ENCODE measurements around the gene PTBP1.
"Not testable (repeated sequence)": the region's sequence is repeated elsewhere in the genome, so short reads cannot be mapped to it uniquely, and the experiment has no call there.

The PTBP1 gene

GRCh38 chr19:811506-812048, 14.3 kb downstream of the PTBP1 start:
- no peak for DNase-seq

DNA sequence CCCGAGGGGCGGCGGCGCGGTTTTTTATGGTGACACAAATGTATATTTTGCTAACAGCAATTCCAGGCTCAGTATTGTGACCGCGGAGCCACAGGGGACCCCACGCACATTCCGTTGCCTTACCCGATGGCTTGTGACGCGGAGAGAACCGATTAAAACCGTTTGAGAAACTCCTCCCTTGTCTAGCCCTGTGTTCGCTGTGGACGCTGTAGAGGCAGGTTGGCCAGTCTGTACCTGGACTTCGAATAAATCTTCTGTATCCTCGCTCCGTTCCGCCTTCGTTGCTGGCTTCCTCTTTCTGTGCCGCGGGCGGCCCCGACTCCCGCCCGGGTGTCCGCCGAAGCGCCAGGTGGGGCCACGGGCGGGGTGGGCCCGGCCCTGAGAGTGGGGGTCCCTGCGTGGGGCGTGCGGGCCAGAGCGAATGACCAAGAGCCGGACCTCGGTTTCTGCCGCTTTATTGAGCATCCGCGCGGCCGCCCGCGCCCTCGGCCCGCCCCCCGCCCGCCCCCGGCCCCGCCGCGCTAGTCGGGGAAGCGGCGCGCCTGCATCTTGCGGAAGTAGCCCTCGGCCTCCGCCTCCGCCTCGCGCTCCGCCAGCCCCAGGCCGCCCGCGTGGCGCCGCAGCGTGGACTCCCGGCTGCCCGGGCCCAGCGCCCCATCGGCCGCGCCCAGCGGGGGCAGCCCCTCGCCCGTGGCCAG, 14.9 kb downstream of the PTBP1 start:
- no peak for DNase-seq

GRCh38 chr19:812747-813218, 15.5 kb downstream of the PTBP1 start:
- DNase-seq: no peak

DNA sequence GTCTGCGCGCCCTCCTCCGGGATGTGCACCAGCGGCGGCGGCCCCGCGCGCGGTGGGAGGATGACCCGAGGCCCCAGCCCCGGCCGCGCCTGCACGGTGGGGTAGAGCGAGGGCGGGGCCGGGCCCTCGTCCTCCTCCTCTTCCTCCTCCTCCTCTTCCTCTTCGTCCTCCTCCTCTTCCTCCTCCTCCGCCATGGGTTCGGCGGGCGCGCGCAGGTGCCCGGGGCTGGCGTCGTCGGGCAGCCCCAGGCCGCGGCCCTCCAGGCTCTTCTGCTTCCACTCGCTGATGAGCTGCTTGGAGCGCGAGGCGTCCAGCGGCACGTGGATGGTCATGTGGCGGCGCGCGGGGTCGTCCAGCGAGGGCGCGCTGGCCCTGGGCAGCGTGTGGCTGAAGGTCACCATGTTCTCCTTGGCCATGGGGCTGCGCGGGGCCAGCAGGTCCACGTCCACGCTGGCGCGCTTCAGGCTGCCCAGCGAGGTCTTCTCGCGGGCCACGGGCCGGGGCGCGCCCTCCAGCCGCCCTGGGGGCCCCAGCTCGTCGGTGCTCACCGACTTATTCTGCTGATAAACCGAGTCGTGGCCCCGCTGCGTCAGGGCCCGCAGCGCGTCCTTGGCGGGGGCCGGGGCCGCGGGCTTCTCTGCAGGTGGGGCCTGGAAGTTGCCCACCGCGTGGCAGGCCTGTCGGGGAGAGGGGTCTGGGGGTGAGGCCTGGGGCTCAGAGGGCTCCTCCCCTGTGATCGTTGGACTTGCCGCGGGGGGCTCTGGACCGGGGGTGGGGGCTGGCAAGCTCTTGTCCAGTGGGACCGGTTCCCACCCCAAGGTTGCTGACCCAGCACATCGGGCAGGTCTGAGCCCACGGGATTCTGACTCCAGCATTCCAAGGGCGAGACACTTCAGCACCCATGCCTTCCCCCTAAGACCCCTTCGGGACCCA, 16.2 kb downstream of the PTBP1 start:
- DNase-seq: no peak

DNA sequence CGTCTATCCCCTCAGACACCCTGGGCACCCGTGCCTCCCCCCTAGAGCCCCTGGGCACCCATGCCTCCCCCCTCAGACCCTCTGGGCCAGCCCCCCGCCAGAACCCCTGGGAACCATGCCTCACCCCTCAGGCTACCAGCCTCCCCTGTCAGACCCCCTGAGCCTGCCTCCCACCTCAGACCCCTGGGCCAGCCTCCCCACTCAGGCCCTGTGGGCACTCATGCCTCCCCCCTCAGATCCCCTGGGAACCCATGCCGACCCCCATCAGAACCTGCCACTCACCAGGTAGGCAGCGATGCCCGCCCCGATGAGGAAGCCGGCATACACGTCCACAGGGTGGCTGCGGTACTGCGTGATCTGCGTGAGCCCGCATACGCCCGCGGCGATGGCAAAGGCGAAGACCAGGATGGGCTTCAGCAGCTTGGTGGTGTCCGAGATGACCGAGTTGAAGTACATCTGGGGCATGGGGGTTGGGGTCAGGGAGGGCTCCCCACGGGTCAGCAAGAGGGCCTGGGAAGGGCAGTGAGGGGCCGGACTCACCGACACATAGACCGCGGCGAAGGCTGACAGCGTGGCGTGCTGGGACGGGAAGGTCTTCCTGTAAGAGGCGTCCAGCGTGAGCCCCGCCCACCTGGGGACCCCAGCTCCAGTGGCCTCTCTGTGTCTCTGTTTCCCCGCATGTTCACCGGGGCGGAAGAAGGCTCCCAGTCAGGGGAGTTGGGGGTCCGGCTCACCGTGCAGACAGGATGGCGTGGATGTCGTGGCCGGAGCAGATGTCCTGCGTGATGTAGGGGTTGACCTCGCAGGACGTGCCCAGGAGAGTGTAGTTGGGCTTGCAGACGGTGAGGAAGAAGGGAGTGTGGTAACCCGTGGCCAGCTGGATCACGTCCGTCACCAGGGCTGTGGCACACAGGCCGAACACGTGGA, 17.2 kb downstream of the PTBP1 start:
- no peak for DNase-seq

GRCh38 chr19:815079-815774, 18.0 kb downstream of the PTBP1 start:
- DNase-seq: no peak

DNA sequence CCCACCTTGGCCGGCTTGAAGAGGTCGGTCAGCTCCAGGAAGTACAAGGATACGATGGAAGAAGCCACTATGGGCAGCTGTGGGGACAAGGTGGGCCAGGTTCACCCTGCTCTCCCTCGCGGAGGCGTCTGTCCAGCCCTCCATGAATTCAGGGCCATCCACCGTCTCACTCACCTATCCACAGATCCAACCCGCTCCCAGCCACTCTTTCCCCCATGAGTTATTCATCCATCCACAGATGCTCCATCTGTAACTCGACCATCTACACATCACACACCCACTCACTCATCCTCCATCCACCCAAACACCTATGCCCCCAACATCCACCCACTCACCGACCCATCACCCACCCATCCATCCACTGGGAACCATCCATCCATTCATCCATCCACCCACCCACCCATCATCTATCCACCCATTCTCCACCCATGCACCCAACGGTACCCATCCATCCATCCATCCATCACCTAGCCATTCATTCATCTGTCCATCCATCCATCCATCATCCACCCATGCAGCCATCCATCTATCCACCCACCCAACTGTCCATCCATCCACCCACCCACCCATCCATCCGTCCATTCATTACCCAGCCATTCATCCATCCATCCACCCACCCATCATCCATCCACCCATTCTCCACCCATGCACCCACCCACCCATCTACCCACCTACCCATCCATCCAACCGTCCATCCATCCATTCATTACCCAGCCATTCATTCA, 18.7 kb downstream of the PTBP1 start:
- DNase-seq: no peak

DNA sequence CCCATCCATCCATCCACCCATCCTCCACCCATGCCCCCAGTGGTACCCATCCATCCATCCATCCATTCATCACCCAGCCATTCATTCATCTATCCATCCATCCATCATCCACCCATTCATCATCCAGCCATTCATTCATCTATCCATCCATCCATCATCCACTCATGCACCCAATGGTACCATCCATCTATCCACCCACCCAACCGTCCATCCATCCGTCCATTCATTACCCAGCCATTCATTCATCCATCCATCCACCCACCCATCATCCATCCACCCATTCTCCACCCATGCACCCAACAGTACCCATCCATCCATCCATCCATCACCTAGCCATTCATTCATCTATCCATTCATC, 19.2 kb downstream of the PTBP1 start:
- DNase-seq: no peak

GRCh38 chr19:820212-820611, 23.0 kb downstream of the PTBP1 start:
- DNase-seq: not testable (repeated sequence)

GRCh38 chr19:821231-821824, 24.1 kb downstream of the PTBP1 start:
- no peak for DNase-seq

GRCh38 chr19:821825-822503, 24.7 kb downstream of the PTBP1 start, which contains the start of gene PLPPR3:
Gene PLPPR3, minus strand, starts transcription at chr19:821955. Its CDS starts 396 bp downstream, at chr19:821559.
- no peak for DNase-seq

GRCh38 chr19:823565-824121, 26.4 kb downstream of the PTBP1 start:
- DNase-seq: no peak

GRCh38 chr19:824885-825284, 27.6 kb downstream of the PTBP1 start:
- no peak for DNase-seq

DNA sequence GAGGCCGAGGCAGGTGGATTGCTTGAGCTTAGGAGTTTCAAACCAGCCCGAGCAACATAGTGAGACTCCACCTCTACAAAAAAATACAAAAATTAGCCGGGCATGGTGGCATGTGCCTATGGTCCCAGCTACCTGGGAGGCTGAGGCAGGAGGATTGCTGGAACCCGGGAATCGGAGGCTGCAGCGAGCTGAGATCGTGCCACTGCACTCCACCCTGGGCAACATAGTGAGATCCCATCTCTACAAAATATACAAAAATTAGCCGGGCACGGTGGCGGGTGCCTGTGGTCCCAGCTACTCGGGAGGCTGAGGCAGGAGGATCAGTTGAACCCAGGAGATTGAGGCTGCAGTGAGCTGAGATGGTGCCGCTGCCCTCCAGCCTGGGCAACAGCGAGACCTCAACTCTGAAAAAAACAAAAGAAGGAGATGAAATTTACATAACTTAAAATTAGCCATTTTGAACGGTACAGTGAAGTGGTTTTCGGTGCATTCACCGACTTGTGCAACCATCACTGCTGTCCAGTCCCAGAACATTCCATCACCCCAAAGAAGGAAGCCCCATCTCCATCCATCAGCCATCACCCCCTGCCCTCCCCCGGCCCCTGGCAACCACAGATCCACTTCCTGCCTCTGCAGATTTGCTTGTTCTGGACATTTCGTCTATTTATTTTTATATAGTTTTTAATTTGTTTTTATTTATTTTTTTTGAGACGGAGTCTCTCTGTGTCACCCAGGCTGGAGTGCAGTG, 28.8 kb downstream of the PTBP1 start:
- DNase-seq: no peak

- no peak for DNase-seq
Measured at GRCh38 chr19:827314-827709, 30.1 kb downstream of the PTBP1 start.

DNA sequence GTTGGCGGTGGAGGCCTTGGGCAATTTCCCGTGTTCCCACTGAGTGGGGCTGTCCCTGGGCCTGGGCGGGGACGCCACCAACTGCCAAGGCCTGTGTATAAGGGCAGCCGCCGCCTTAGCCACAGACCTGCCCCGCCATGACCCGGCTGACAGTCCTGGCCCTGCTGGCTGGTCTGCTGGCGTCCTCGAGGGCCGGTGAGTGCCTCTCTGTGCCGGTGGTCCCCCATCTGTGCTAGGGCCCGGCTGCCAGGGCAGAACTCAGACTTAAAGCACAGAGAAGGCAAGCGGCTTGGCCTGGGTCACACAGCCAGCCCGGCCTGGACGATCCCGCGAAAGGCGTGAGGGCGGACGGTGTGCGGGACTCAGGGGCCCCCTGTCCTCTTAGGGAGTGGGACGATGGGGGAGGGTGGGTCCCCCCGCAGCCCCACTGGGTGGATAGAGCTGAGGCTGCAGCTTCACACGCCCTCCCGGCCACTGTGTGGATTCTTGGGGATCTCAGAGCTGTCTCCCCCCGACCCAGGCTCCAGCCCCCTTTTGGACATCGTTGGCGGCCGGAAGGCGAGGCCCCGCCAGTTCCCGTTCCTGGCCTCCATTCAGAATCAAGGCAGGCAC, 30.6 kb downstream of the PTBP1 start, which contains the start of gene AZU1:
Gene AZU1, plus strand, starts transcription at position 128 of the 612 bp plus-strand sequence. Its CDS starts 10 bp downstream, at position 138.
- no peak for DNase-seq

DNA sequence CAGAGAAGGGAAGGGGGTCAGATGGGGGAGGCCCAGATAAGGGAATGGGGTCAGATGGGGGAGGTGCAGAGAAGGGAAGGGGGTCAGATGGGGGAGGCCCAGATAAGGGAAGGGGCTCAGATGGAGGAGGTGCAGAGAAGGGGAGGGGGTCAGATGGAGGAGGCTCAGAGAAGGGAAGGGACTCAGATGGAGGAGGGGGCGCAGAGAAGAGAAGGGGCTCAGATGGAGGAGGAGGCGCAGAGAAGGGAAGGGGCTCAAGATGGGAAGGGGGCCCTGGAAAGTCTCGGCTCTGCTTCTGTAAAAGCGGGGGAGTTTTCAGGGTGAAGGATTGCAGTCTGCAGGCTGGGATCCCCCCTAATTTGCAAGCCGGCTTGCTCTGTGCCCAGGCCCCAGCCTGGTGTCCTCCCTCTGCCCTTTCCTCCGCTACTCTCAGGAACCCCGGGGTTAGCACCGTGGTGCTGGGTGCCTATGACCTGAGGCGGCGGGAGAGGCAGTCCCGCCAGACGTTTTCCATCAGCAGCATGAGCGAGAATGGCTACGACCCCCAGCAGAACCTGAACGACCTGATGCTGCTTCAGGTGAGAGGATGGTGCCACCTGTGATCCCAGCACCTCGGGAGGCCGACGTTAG, 32.0 kb downstream of the PTBP1 start:
- no peak for DNase-seq
